GM12891 (cell line): Measurements from ENCODE around the gene ZNF593OS.

Experiments
- PAX5 ChIP-seq: IDR thresholded peaks from 2 replicates; pipeline ENCODE4 v1.6.1; 2011; ENCODE audit warnings: low read length, moderate library complexity, mild to moderate bottlenecking; ENCODE audit not compliant: insufficient read depth, severe bottlenecking
- POLR2A ChIP-seq: IDR thresholded peaks from 2 replicates; pipeline ENCODE4 v1.6.1; 2011; ENCODE audit warnings: low read depth, low read length, control low read depth
- POLR2AphosphoS5 ChIP-seq: IDR thresholded peaks from 2 replicates; pipeline ENCODE4 v1.6.1; 2011; ENCODE audit warnings: low read depth, low read length, control low read depth
- POU2F2 ChIP-seq: IDR thresholded peaks from 2 replicates; pipeline ENCODE4 v1.6.1; 2011; ENCODE audit warnings: low read depth, mild to moderate bottlenecking, control low read depth, low read length, moderate library complexity
- SPI1 ChIP-seq: IDR thresholded peaks from 2 replicates; pipeline ENCODE4 v1.6.1; 2011; ENCODE audit warnings: low read depth, low read length, control low read depth
- TAF1 ChIP-seq: IDR thresholded peaks from 2 replicates; pipeline ENCODE4 v1.6.1; 2011; ENCODE audit warnings: low read depth, low read length, control low read depth

DNA sequence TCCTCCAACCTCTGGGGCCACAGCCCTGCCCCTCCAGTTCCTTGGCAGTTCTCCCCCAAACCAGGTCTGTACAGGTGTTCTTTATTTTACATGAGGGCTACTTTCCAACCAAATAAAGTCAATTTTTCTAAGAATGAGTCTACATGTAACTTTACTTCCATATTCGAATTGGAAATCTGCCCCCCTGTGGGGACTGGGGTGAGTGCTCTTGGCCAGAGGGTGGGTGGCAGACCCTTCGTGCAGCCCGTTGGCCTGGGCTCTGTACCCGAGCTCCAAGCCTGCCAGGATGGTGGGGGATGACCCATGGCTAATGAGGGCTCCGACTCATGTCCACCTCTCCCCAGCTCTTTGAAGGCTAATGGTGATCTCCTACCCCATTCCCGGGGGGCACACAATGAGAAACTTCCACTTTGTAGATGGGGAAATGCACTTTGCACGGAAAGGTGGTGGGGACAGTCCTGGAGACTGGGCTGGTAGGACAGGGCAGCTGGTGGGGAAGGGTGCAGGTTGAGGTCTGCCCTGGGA, 18.2 kb upstream of the ZNF593OS start:
- no peak for TF ChIP-seq POLR2AphosphoS5
- no peak for TF ChIP-seq POU2F2
- no peak for TF ChIP-seq POLR2A
- TF ChIP-seq TAF1: no peak
- TF ChIP-seq PAX5: no peak
- no peak for TF ChIP-seq SPI1
